Measurements from ENCODE around the gene ZFAND4. TPM values are rescaled to one million over a fixed set of nuclear protein-coding genes. Genes with fewer than 3 reads are reported as not detected.

Gene ZFAND4
- total and polyA plus RNA-seq, 9 of the 15 experiments (the other 6 are each of a cell fraction or from before 2014, with no cell fraction given), result 0.42 to 3.0 (median 1.5) TPM

DNA sequence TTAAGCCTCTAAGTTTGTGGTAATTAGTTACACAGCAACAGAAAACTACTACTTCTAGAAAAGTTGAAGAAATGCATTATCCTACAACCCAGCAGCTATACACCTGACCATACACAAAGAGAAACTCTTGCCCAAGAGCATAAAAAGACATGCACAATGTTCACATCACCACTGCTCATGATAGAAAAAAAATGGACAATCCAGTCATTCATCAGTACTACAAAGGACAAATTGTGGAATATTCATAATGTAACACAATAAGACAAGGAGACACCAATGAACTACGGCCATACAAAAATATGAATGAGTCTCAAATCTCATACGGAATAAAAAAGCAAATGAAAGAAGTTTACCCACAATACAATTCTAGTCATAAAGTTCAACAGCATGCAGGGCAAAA lies 87.4 kb downstream of the ZFAND4 start (continued):
- TF ChIP-seq, protein P1, sequence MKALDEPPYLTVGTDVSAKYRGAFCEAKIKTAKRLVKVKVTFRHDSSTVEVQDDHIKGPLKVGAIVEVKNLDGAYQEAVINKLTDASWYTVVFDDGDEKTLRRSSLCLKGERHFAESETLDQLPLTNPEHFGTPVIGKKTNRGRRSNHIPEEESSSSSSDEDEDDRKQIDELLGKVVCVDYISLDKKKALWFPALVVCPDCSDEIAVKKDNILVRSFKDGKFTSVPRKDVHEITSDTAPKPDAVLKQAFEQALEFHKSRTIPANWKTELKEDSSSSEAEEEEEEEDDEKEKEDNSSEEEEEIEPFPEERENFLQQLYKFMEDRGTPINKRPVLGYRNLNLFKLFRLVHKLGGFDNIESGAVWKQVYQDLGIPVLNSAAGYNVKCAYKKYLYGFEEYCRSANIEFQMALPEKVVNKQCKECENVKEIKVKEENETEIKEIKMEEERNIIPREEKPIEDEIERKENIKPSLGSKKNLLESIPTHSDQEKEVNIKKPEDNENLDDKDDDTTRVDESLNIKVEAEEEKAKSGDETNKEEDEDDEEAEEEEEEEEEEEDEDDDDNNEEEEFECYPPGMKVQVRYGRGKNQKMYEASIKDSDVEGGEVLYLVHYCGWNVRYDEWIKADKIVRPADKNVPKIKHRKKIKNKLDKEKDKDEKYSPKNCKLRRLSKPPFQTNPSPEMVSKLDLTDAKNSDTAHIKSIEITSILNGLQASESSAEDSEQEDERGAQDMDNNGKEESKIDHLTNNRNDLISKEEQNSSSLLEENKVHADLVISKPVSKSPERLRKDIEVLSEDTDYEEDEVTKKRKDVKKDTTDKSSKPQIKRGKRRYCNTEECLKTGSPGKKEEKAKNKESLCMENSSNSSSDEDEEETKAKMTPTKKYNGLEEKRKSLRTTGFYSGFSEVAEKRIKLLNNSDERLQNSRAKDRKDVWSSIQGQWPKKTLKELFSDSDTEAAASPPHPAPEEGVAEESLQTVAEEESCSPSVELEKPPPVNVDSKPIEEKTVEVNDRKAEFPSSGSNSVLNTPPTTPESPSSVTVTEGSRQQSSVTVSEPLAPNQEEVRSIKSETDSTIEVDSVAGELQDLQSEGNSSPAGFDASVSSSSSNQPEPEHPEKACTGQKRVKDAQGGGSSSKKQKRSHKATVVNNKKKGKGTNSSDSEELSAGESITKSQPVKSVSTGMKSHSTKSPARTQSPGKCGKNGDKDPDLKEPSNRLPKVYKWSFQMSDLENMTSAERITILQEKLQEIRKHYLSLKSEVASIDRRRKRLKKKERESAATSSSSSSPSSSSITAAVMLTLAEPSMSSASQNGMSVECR (CRISPR knock-in tag; IDR thresholded peaks at IDR 0.05), result no peak
- TF ChIP-seq DIDO1 (tag; IDR thresholded peaks at IDR 0.05; ENCODE audit: low read depth), result no peak

DNA sequence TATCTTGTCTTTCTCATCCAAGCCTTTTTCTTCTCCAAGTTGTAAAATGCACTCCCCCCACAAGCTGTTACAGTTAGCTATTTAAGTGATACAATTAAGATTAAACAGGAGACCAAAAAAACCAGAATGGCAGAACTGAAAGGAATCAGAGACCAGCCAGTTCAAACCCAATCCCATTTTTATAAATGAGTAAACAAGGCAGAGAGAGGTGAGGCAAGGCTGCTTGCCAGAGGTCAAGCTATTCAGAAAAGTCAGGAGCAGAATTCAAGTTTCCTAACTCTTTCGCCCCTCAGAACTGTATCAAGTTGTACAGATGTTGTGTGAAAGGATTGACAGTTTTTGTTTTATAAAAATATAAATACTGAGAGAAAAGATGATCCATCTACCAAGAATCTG lies 90.2 kb downstream of the ZFAND4 start:
- intact Hi-C loops (cut with micrococcal nuclease), result no loop called here
- TF ChIP-seq DIDO1 (tag; IDR thresholded peaks at IDR 0.05; ENCODE audit: low read depth), result no peak
- TF ChIP-seq, protein P2, sequence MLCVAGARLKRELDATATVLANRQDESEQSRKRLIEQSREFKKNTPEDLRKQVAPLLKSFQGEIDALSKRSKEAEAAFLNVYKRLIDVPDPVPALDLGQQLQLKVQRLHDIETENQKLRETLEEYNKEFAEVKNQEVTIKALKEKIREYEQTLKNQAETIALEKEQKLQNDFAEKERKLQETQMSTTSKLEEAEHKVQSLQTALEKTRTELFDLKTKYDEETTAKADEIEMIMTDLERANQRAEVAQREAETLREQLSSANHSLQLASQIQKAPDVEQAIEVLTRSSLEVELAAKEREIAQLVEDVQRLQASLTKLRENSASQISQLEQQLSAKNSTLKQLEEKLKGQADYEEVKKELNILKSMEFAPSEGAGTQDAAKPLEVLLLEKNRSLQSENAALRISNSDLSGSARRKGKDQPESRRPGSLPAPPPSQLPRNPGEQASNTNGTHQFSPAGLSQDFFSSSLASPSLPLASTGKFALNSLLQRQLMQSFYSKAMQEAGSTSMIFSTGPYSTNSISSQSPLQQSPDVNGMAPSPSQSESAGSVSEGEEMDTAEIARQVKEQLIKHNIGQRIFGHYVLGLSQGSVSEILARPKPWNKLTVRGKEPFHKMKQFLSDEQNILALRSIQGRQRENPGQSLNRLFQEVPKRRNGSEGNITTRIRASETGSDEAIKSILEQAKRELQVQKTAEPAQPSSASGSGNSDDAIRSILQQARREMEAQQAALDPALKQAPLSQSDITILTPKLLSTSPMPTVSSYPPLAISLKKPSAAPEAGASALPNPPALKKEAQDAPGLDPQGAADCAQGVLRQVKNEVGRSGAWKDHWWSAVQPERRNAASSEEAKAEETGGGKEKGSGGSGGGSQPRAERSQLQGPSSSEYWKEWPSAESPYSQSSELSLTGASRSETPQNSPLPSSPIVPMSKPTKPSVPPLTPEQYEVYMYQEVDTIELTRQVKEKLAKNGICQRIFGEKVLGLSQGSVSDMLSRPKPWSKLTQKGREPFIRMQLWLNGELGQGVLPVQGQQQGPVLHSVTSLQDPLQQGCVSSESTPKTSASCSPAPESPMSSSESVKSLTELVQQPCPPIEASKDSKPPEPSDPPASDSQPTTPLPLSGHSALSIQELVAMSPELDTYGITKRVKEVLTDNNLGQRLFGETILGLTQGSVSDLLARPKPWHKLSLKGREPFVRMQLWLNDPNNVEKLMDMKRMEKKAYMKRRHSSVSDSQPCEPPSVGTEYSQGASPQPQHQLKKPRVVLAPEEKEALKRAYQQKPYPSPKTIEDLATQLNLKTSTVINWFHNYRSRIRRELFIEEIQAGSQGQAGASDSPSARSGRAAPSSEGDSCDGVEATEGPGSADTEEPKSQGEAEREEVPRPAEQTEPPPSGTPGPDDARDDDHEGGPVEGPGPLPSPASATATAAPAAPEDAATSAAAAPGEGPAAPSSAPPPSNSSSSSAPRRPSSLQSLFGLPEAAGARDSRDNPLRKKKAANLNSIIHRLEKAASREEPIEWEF (CRISPR knock-in tag; IDR thresholded peaks at IDR 0.05), result peak; percentile 11; the same call in 1 of the 2 replicates
- TF ChIP-seq FOXK2 (conservative IDR thresholded peaks at IDR 0.05 in 1 of 2, IDR thresholded peaks at IDR 0.05 in 1 of 2; ENCODE audit: low read depth in 2 of 2), result peak in 1 of 2 experiments; percentile 25; a peak in 1 of 4 replicates
- no peak for FAIRE-seq
- peak overlapping the region; percentile 62; the same call in 2 of the 3 replicates for H3K27ac ChIP-seq (ENCODE audit: extremely low read depth, low read depth, low read length)
- H3K9me1 ChIP-seq (ENCODE audit: control insufficient read depth, insufficient read depth, low read length), result no peaks in the 10 kb centered on the region
- BruUV-seq (replicated peaks), result no TSS peak
- in situ Hi-C loops (cut with MboI), result no loop called here
- peaks cover 6 to 27% of the 10 kb centered on the region in 2 experiments for H3K4me1 ChIP-seq (replicated peaks in 1 of 2; ENCODE audit: control insufficient read depth in 2 of 2, insufficient read depth in 2 of 2, low read length in 2 of 2)
- H3K9ac ChIP-seq (ENCODE audit: insufficient read depth in 1 of 2, low read depth in 2 of 2, low read length in 2 of 2), result no peak overlapping the region
- no peaks in the 10 kb centered on the region for H4K20me1 ChIP-seq (replicated peaks; ENCODE audit: control insufficient read depth, insufficient read depth, low read length)
- no peaks in the 10 kb centered on the region for H3K27me3 ChIP-seq (ENCODE audit: control insufficient read depth in 2 of 2, insufficient read depth in 2 of 2, low read length in 2 of 2)
- H3K9me3 ChIP-seq (replicated peaks; ENCODE audit: control insufficient read depth, insufficient read depth, low read depth, low read length), result peaks cover 3% of the 10 kb centered on the region; the same call in 1 of the 2 replicates
- DNase-seq (ENCODE audit: extremely low read depth in 1 of 4, low spot score in 3 of 4), result no peak
- peaks cover 3% of the 10 kb centered on the region; the same call in 1 of the 3 replicates for H3K36me3 ChIP-seq (ENCODE audit: control insufficient read depth, insufficient read depth, low read length)
- H3K4me3 ChIP-seq, result no peak overlapping the region
- ChIA-PET POLR2A (interaction anchor here (0.7 to 3.0 kb wide), 3 partner anchors 11 to 117 kb away, joined by 3 to 22 read pairs (median 9); no protein-coding TSS in a partner anchor), CTCF (ENCODE audit: low intra/inter-chr PET ratio) (no interaction called here)
- H3K4me2 ChIP-seq (ENCODE audit: insufficient read depth, low read length), result no peak overlapping the region
- no peak overlapping the region for H2AFZ ChIP-seq (ENCODE audit: low read depth, low read length)
- 68% methylated on average over 1 of the region's 1 CpG for WGBS (ENCODE audit: insufficient coverage, low coverage, missing lambda C conversion rate)
- H3K79me2 ChIP-seq (ENCODE audit: control insufficient read depth, insufficient read depth, low read length), result peaks cover 54% of the 10 kb centered on the region
- no peak for ATAC-seq
